LNCaP clone FGC (cell line): ENCODE results near the gene SCN5A.
"Not testable (repeated sequence)": the region's sequence is repeated elsewhere in the genome, so short reads cannot be mapped to it uniquely, and the experiment has no call there.

Experiments
- DNase-seq: peaks from one replicate; pipeline ENCODE4 v3.0.0-alpha.2; 2011; ENCODE audit warnings: low read depth
- H3K4me3 ChIP-seq: 2 replicates; pipeline ENCODE4 v1.5.1; 2011; ENCODE audit warnings: mild to moderate bottlenecking, low read depth, low read length, control low read depth
- CTCF ChIP-seq: IDR thresholded peaks from 2 replicates; pipeline ENCODE4 v1.5.1; 2012; ENCODE audit warnings: mild to moderate bottlenecking; ENCODE audit not compliant: control insufficient read depth, insufficient read depth; ENCODE audit errors: extremely low read depth

The SCN5A gene

GRCh38 chr3:38573111-38573510 is 76.4 kb downstream of the SCN5A start:
- no peak for DNase-seq
- no peak overlapping the region for H3K4me3 ChIP-seq
- no peak for TF ChIP-seq CTCF

- no peak overlapping the region for H3K4me3 ChIP-seq
- TF ChIP-seq CTCF, result no peak
- no peak for DNase-seq
These were observed 82.0 kb downstream of the SCN5A start for GRCh38 chr3:38567498-38567897.

GRCh38 chr3:38566794-38567193 is 82.7 kb downstream of the SCN5A start:
- not testable (repeated sequence) for DNase-seq, H3K4me3 ChIP-seq

GRCh38 chr3:38566215-38566528 is 83.3 kb downstream of the SCN5A start:
- H3K4me3 ChIP-seq, result no peak overlapping the region
- no peak for TF ChIP-seq CTCF
- DNase-seq, result no peak

GRCh38 chr3:38565339-38566214 is 83.9 kb downstream of the SCN5A start:
- no peak overlapping the region for H3K4me3 ChIP-seq
- no peak for DNase-seq
- TF ChIP-seq CTCF, result no peak

GRCh38 chr3:38564631-38565338 is 84.7 kb downstream of the SCN5A start:
- TF ChIP-seq CTCF, result no peak
- no peak for DNase-seq
- H3K4me3 ChIP-seq, result no peak overlapping the region

GRCh38 chr3:38563886-38564270 is 85.6 kb downstream of the SCN5A start:
- no peak overlapping the region for H3K4me3 ChIP-seq
- no peak for TF ChIP-seq CTCF
- no peak for DNase-seq
